HG02588 (cell line): ENCODE results near the gene PARD6A.

Source experiments
- ATAC-seq: cut with Tn5 transposase; IDR thresholded peaks from one replicate; pipeline ENCODE4 v1.9.1; 2021; ENCODE audit warnings: mild to moderate bottlenecking, moderate library complexity; ENCODE audit not compliant: unreplicated experiment

Gene PARD6A

GRCh38 chr16:67660564-67661028 is at the start of gene PARD6A:
PARD6A (plus strand) TSS chr16:67660960; CDS start chr16:67661039, 79 bp downstream.
- ATAC-seq: peak; percentile 72

- ATAC-seq: no peak
Measured at GRCh38 chr16:67613808-67614207, 47.0 kb upstream of the PARD6A start.

- no peak for ATAC-seq
Measured at GRCh38 chr16:67628216-67628615, 32.5 kb upstream of the PARD6A start.

- no peak for ATAC-seq
Measured at GRCh38 chr16:67632415-67633172, 28.2 kb upstream of the PARD6A start.

- ATAC-seq: no peak
Measured at GRCh38 chr16:67636713-67637112, 24.0 kb upstream of the PARD6A start.

GRCh38 chr16:67637625-67638024 is 23.1 kb upstream of the PARD6A start:
- no peak for ATAC-seq

- ATAC-seq: no peak
Measured at GRCh38 chr16:67641779-67642708, 18.7 kb upstream of the PARD6A start.

- no peak for ATAC-seq
Measured at GRCh38 chr16:67644038-67644437, 16.7 kb upstream of the PARD6A start.

- no peak for ATAC-seq
Measured at GRCh38 chr16:67645397-67646121, 15.2 kb upstream of the PARD6A start.

- no peak for ATAC-seq
Measured at GRCh38 chr16:67647111-67647651, 13.6 kb upstream of the PARD6A start.

GRCh38 chr16:67647681-67648080 is 13.1 kb upstream of the PARD6A start:
- no peak for ATAC-seq

- no peak for ATAC-seq
Measured at GRCh38 chr16:67648088-67648763, 12.5 kb upstream of the PARD6A start.

- no peak for ATAC-seq
Measured at GRCh38 chr16:67648764-67649407, 11.9 kb upstream of the PARD6A start.

- ATAC-seq: no peak
Measured at GRCh38 chr16:67649494-67649931, 11.2 kb upstream of the PARD6A start.

GRCh38 chr16:67650023-67650422 is 10.7 kb upstream of the PARD6A start:
- ATAC-seq: no peak

GRCh38 chr16:67651039-67651438 is 9.7 kb upstream of the PARD6A start:
- ATAC-seq: no peak

- no peak for ATAC-seq
Measured at GRCh38 chr16:67651847-67652246, 8.9 kb upstream of the PARD6A start.

GRCh38 chr16:67652578-67653127 is 8.1 kb upstream of the PARD6A start:
- no peak for ATAC-seq

- ATAC-seq: no peak
Measured at GRCh38 chr16:67653128-67653788, 7.5 kb upstream of the PARD6A start.
